ENCODE measurements around the gene COBL.

Gene COBL

GRCh38 chr7:51103718-51104117, 212.9 kb downstream of the COBL start:
- no peak for DNase-seq

- no peak for DNase-seq
Measured at GRCh38 chr7:51102828-51103227, 213.8 kb downstream of the COBL start.

GRCh38 chr7:51101111-51101757, 215.4 kb downstream of the COBL start:
- DNase-seq, result no peak

DNA sequence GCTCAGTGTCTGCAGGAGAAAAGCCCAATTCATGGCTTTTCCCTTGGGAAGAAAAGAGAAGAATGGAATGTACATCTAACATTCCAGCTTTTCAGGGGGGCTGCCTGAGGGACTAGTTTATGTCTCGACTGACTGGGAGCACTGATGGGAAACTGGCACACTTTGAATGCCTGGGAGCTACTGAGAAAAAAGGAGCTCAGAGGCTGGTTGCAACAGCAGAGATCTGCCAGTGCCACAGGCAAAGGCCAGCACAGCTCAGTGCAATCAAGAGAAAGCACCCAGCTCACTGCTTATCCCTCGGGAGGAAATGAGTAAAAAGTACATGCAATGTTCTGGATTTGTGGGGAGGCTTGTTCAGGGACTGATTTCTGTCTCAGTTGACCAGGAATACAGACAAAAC, 226.2 kb downstream of the COBL start:
- no peak for DNase-seq

GRCh38 chr7:51085034-51085692, 231.4 kb downstream of the COBL start:
- no peak for DNase-seq

DNA sequence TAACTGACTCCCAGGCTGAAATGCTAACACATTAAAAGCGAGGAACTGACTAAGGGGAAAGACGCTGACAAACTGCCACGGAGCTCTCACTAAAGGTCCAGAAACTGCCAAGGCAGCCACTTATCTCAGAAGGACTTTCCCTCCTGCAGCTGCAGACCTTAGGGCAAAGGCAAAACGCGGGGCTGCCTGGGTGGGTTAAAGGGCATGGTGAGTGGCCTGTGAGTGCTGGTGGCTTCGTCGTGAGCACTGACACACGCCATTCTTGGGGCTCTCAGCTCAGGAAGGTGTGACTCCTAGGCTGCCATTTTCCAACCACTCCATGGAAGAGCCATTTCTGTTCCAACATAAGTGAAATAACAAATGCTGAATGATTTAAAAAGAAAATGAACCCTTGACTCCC, 232.5 kb downstream of the COBL start:
- DNase-seq, result no peak

DNA sequence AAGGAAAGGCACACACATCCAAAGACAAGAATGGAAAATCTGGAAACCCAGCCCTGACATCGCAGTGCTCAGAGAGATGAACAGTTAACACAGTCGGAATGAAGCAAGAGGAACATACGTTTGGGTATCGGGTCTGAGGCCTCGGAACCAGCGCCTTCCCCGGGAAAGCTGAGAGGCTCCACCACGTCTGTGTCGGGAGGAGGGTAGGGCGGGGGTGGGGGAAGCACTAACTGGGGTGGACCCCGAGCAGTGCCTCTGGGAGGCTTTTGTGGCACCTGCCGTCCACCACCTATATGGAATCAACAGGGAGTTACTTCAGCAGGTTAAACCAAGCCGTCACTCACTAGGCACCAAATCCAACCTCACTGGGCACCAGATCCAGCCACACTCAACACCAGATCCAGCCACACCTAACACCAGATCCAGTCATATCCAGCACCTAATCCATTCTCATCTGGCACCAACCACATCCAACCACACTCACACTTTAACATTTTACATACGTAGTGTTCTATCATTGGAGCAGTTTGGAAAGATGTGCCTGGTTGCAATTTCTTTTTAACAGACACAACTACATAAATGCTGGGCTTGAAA, 233.6 kb downstream of the COBL start:
- DNase-seq, result no peak

GRCh38 chr7:51082096-51082840, 234.3 kb downstream of the COBL start:
- no peak for DNase-seq

GRCh38 chr7:51081270-51081890, 235.2 kb downstream of the COBL start:
- DNase-seq, result no peak

- DNase-seq, result peak; percentile 61
Measured at GRCh38 chr7:51080622-51081269, 235.9 kb downstream of the COBL start.

- DNase-seq, result no peak
Measured at GRCh38 chr7:51080216-51080615, 236.4 kb downstream of the COBL start.

GRCh38 chr7:51079494-51079893, 237.1 kb downstream of the COBL start:
- DNase-seq, result peak; percentile 52

DNA sequence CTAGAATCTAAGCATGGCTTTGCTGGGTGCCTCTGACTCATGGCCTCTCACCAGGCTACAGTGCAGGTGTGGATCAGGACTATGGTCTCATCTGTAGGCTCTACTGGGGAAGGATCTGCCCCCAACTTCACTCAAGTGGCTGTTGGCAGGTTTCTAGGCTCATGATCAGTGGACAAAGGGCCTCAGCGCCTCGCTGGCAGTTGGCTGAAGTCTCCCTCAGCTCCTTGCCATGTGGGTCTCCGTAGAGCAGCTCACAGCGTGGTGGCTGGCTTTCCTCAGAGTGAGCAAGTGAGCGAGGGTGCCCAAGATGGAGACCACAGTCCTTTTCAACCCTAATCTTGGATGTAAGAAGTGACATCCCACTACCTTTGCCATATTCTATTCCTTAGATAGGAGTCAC, 238.0 kb downstream of the COBL start:
- no peak for DNase-seq

DNA sequence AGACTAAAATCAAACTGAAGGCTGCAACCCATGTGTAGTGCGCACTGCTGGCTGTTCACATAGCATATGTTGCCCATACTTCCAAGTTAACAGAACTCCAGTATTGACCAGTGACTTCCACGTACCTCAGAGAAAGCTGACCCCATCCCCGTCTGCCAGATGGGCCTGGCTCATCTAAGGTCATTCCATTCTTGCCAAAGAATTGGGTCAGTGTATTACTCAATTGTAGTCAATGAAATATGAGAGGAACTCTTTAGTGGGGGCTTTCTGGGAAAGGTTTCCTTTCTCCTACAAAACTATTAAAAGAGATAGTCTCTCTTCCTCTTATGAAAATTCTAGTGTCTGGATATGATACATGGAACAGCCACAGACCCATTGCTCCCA, 238.6 kb downstream of the COBL start:
- no peak for DNase-seq

GRCh38 chr7:51077316-51077986, 239.2 kb downstream of the COBL start:
- DNase-seq, result no peak

- DNase-seq, result peak; percentile 85
Measured at GRCh38 chr7:51075681-51076580, 240.7 kb downstream of the COBL start.

DNA sequence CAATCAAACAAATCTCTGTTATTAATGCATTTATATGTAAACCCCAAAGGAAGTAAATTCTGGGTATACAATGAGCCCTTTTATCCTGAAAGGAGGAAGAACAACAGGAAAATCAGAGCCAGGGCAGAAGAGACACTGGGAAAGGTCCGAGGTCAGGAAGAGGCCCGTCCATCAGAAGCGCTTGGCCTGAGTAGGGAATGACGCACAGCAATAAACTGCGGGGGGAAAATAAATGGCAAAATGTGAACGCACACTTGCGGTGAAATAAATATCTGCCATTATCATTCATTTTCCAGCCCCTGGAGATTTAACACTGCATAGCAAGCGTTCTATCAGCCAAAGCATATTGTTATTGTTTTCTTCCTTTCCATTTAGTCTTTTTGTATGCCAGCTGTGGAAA, 243.4 kb downstream of the COBL start:
- DNase-seq, result no peak

- DNase-seq, result no peak
Measured at GRCh38 chr7:51072281-51072680, 244.3 kb downstream of the COBL start.

GRCh38 chr7:51071427-51071826, 245.2 kb downstream of the COBL start:
- DNase-seq, result no peak

GRCh38 chr7:51070151-51070550, 246.5 kb downstream of the COBL start:
- DNase-seq, result no peak

DNA sequence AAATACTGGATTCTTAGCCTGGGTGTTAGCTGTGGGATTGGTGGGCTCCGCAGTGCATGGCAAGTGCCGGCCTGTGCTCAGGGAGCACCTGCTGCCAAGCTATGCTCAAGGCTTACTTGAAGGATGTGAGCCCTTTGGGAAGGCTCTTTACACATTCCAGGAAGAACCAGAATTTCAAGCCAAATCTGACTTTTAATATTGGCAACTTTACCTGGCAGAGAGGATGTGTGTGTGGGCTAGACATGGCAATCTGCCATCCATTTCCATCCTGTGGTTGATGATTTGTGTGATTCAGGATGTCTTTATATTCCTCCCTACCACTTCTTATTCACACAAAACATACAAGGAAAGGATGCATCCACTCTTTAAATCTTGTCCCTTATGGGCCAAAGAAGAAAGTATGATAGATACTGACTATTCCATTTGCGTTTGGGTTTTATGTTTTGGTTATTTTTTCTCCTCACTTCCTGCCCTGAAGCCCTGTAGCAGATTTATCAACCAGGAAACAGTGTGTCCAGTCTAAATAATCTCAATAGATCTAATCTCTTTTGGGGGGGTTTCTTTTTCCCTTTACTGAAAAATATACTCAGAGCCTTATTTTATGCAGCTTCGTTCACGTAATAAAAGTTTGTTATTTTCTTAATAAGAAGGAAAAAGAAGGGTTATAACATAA, 247.1 kb downstream of the COBL start:
- no peak for DNase-seq
